ENCODE results near the gene PLCL1. TPM values are rescaled to one million over a fixed set of nuclear protein-coding genes. Genes with fewer than 3 reads are reported as not detected.

Gene PLCL1
- total and polyA plus RNA-seq, 10 of the 15 experiments (the other 5 are each of a cell fraction or from before 2014, with no cell fraction given) = 0.03 to 1.5 (median 0.22) TPM

- no peak for TF ChIP-seq E2F4 (IDR thresholded peaks at IDR 0.05; ENCODE audit: low read depth, low read length)
These were observed 312.4 kb downstream of the PLCL1 start (continued) for GRCh38 chr2:198116756-198117155.

- SMC1A ChIA-PET (ENCODE audit: uncharacterized antibody, unreplicated experiment) = interaction anchor here (0.7 to 2.7 kb wide), 13 partner anchors 9 to 309 kb away, joined by 3 to 16 read pairs (median 4); no protein-coding TSS in a partner anchor
- no peak overlapping the region for H3K27ac ChIP-seq (ENCODE audit: control insufficient read depth, insufficient read depth)
- H4K20me1 ChIP-seq (ENCODE audit: control insufficient read depth, insufficient read depth) = no peaks in the 10 kb centered on the region
- no peak for ATAC-seq
- H2AFZ ChIP-seq (ENCODE audit: control insufficient read depth, low read depth, low read length) = no peak overlapping the region
- no peak overlapping the region for H3K4me3 ChIP-seq
- no peak overlapping the region for H3K4me2 ChIP-seq (ENCODE audit: control insufficient read depth, insufficient read depth)
- FAIRE-seq = no peak
- CTCF ChIA-PET = interaction anchor here (0.6 to 2.9 kb wide), 5 partner anchors 9 to 665 kb away, joined by 3 to 21 read pairs (median 3); no protein-coding TSS in a partner anchor
- RAD21 ChIA-PET (ENCODE audit: unreplicated experiment) = interaction anchor here (0.8 to 1.7 kb wide), 6 partner anchors 12 to 316 kb away, joined by 3 to 4 read pairs (median 3); no protein-coding TSS in a partner anchor
- H3K4me1 ChIP-seq (ENCODE audit: control insufficient read depth, insufficient read depth, low read length) = no peaks in the 10 kb centered on the region
- BruUV-seq (replicated peaks) = no TSS peak
- WGBS (ENCODE audit: insufficient coverage, insufficient replicate concordance, low lambda C conversion rate, missing lambda C conversion rate) = 46% methylated on average over 4 of the region's 4 CpGs
- no peak overlapping the region for H3K9ac ChIP-seq (ENCODE audit: control insufficient read depth, insufficient read depth, low read length)
- no peaks in the 10 kb centered on the region for H3K9me3 ChIP-seq (replicated peaks; ENCODE audit: control insufficient read depth, insufficient read depth, low read length)
- intact Hi-C loops (cut with micrococcal nuclease; ENCODE audit: unreplicated experiment) = no loop called here
- H3K79me2 ChIP-seq (ENCODE audit: control insufficient read depth, insufficient read depth, low read length) = no peaks in the 10 kb centered on the region
- DNase-seq (ENCODE audit: low read depth, low spot score) = no peak
- in situ Hi-C loops (cut with MboI) = no loop called here
- H3K36me3 ChIP-seq (ENCODE audit: control insufficient read depth in 2 of 2, insufficient read depth in 2 of 2, low read length in 1 of 2) = no peaks in the 10 kb centered on the region
- no peaks in the 10 kb centered on the region; a peak in 1 of 4 replicates for H3K27me3 ChIP-seq (replicated peaks in 1 of 2; ENCODE audit: control insufficient read depth in 2 of 2, insufficient read depth in 2 of 2, low read length in 1 of 2)
- POLR2A ChIA-PET = interaction anchor here (0.5 kb wide), 1 partner anchor 662 kb away, joined by 3 read pairs; no protein-coding TSS in a partner anchor
- TF ChIP-seq ZNF592 (IDR thresholded peaks at IDR 0.05) (no peak), BHLHE40 (IDR thresholded peaks at IDR 0.05; ENCODE audit: borderline replicate concordance in 1 of 2, low read depth in 2 of 2, low read length in 1 of 2) (no peak), SP1 (IDR thresholded peaks at IDR 0.05; ENCODE audit: low read depth, low read length) (no peak), CUX1 (IDR thresholded peaks at IDR 0.05; ENCODE audit: insufficient replicate concordance, low read depth, low read length) (no peak), IRF5 (IDR thresholded peaks at IDR 0.05; ENCODE audit: borderline replicate concordance) (no peak), MAX (IDR thresholded peaks at IDR 0.05; ENCODE audit: low read depth, low read length) (no peak), SMARCA5 (IDR thresholded peaks at IDR 0.05) (no peak)
These were observed 313.1 kb downstream of the PLCL1 start for GRCh38 chr2:198117406-198118041.
